ENCODE data around the gene ANTXR1. TPM values are rescaled to one million over a fixed set of nuclear protein-coding genes. Genes with fewer than 3 reads are reported as not detected.

Gene ANTXR1
- total RNA-seq, 1 donor from 2014 or later: 69.5 TPM

GRCh38 chr2:69139778-69140670 lies 127.0 kb downstream of the ANTXR1 start:
- DNase-seq (ENCODE audit: extremely low spot score, unreplicated experiment): no peak
- no peak overlapping the region for H3K4me3 Mint-ChIP-seq
- H3K27ac Mint-ChIP-seq: no peak overlapping the region
- no peaks in the 10 kb centered on the region for H3K27me3 Mint-ChIP-seq
- H3K36me3 Mint-ChIP-seq: peaks cover 19% of the 10 kb centered on the region
- H3K4me1 Mint-ChIP-seq (ENCODE audit: unreplicated experiment): peaks cover 8% of the 10 kb centered on the region
- no peaks in the 10 kb centered on the region for H3K9me3 Mint-ChIP-seq
- no peak for TF ChIP-seq CTCF (conservative IDR thresholded peaks at IDR 0.05)

GRCh38 chr2:69141061-69141460 lies 128.1 kb downstream of the ANTXR1 start:
- no peak for TF ChIP-seq CTCF (conservative IDR thresholded peaks at IDR 0.05)
- peaks cover 19% of the 10 kb centered on the region for H3K36me3 Mint-ChIP-seq
- H3K4me3 Mint-ChIP-seq: no peak overlapping the region
- H3K9me3 Mint-ChIP-seq: no peaks in the 10 kb centered on the region
- DNase-seq (ENCODE audit: extremely low spot score, unreplicated experiment): no peak
- H3K4me1 Mint-ChIP-seq (ENCODE audit: unreplicated experiment): peaks cover 8% of the 10 kb centered on the region
- no peak overlapping the region for H3K27ac Mint-ChIP-seq
- no peaks in the 10 kb centered on the region for H3K27me3 Mint-ChIP-seq

- Mint-ChIP-seq H3K36me3 (peaks cover 15% of the 10 kb centered on the region), H3K9me3 (no peaks in the 10 kb centered on the region), H3K4me3 (no peak overlapping the region), H3K4me1 (ENCODE audit: unreplicated experiment) (peaks cover 9% of the 10 kb centered on the region), H3K27me3 (no peaks in the 10 kb centered on the region), H3K27ac (no peak overlapping the region)
- DNase-seq (ENCODE audit: extremely low spot score, unreplicated experiment): no peak
- no peak for TF ChIP-seq CTCF (conservative IDR thresholded peaks at IDR 0.05)
Measured at GRCh38 chr2:69143748-69144360, 130.9 kb downstream of the ANTXR1 start.

GRCh38 chr2:69145204-69145603 lies 132.2 kb downstream of the ANTXR1 start:
- Mint-ChIP-seq H3K4me1 (ENCODE audit: unreplicated experiment) (peaks cover 15% of the 10 kb centered on the region), H3K27me3 (no peaks in the 10 kb centered on the region), H3K9me3 (no peaks in the 10 kb centered on the region), H3K27ac (no peak overlapping the region), H3K4me3 (no peak overlapping the region), H3K36me3 (peaks cover 15% of the 10 kb centered on the region)
- no peak for DNase-seq (ENCODE audit: extremely low spot score, unreplicated experiment)
- TF ChIP-seq CTCF (conservative IDR thresholded peaks at IDR 0.05): no peak

- Mint-ChIP-seq H3K4me3 (no peak overlapping the region), H3K36me3 (peaks cover 20% of the 10 kb centered on the region), H3K27me3 (no peaks in the 10 kb centered on the region), H3K9me3 (no peaks in the 10 kb centered on the region), H3K27ac (no peak overlapping the region), H3K4me1 (ENCODE audit: unreplicated experiment) (peaks cover 14% of the 10 kb centered on the region)
- no peak for TF ChIP-seq CTCF (conservative IDR thresholded peaks at IDR 0.05)
- DNase-seq (ENCODE audit: extremely low spot score, unreplicated experiment): no peak
Measured at GRCh38 chr2:69147841-69148533, 135.0 kb downstream of the ANTXR1 start.

All from type B pancreatic cell (in vitro differentiated cells).